Left cardiac atrium (tissue), 4 donors: ENCODE measurements around the gene MIOX. TPM values are rescaled to one million over a fixed set of nuclear protein-coding genes. Genes with fewer than 3 reads are reported as not detected.

Source experiments
- ATAC-seq, 2 donors: fragments of 200-7000 bp; cut with Tn5 transposase; one replicate each; pipeline ENCODE4 v1.9.1; 2020; ENCODE audit warnings: mild to moderate bottlenecking in 2 of 2, moderate library complexity in 2 of 2
- DNase-seq: peaks from one replicate; pipeline ENCODE4 v3.0.0-alpha.2; 2020
- intact Hi-C, 2 donors: fragments of 100-400 bp; cut with DNase I; formaldehyde crosslinking; loops; one replicate each; pipeline versions ENCODE4 v1.14.1 to v1.15.1; 2022 to 2023
- total RNA-seq, 2 donors: library from RNA; stranded (reverse); fragmentation: NEBNext Ultra II Directional; extraction: Animal tissue kit (Norgen Biotek cat#: 25700); gene quantifications; one replicate each; pipeline ENCODE4 v1.2.1, GENCODE V29; 2021
- donor health status: DM: no; HTN: yes; CAD: no.
- donor health status: DM: no; HTN: yes; CAD: no; lungs with severe emphysema.
- donor health status: DM: yes; HTN: yes; CAD: no.
- donor health status: Dilated cardiomyopathy.

Gene MIOX
- total RNA-seq, 2 donors from 2014 or later: not detected

- DNase-seq: no peak
- ATAC-seq: no peak
- intact Hi-C loops: no loop called here
These were observed 2.4 kb upstream of the MIOX start for GRCh38 chr22:50483977-50484853.

- ATAC-seq: no peak
- DNase-seq: no peak
These were observed 1.2 kb upstream of the MIOX start for GRCh38 chr22:50485221-50486131.

GRCh38 chr22:50487290-50488005 is 789 bp downstream of the MIOX start:
- intact Hi-C loops: no loop called here
- ATAC-seq: no peak
- no peak for DNase-seq

More at GRCh38 chr22:50485221-50486131, 1.2 kb upstream of the MIOX start:
- intact Hi-C loops: no loop called here

- intact Hi-C loops: no loop called here
- DNase-seq (no peak), ATAC-seq (no peak)
These were observed 1.5 kb downstream of the MIOX start for GRCh38 chr22:50488006-50488677.

GRCh38 chr22:50488886-50489285 is 2.2 kb downstream of the MIOX start:
- ATAC-seq (no peak), DNase-seq (no peak)
- intact Hi-C loops: no loop called here

- no peak for ATAC-seq
These were observed 2.9 kb downstream of the MIOX start for GRCh38 chr22:50489363-50490243.

GRCh38 chr22:50490531-50491308 is 4.1 kb downstream of the MIOX start:
- DNase-seq (no peak), ATAC-seq (no peak)
- intact Hi-C loops: no loop called here

More at GRCh38 chr22:50489363-50490243, 2.9 kb downstream of the MIOX start:
- intact Hi-C loops: no loop called here
- DNase-seq: no peak

GRCh38 chr22:50497093-50497492 is 10.4 kb downstream of the MIOX start:
- DNase-seq (no peak), ATAC-seq (no peak)
- intact Hi-C loops: no loop called here

- peak; percentile 72 to 85 for ATAC-seq
- intact Hi-C loops: no loop called here
- peak; percentile 63 for DNase-seq
These were observed 11.7 kb downstream of the MIOX start for GRCh38 chr22:50498322-50498890.

GRCh38 chr22:50500452-50500851 is 13.8 kb downstream of the MIOX start:
- no peak for DNase-seq
- intact Hi-C loops: loop anchor here in 1 of 2 donors (10.0 kb wide), 1 partner anchor 256 kb away; the partner anchor contains the start of gene TUBGCP6
- no peak for ATAC-seq

- no peak for DNase-seq
- ATAC-seq: no peak
- intact Hi-C loops: loop anchor here in 1 of 2 donors (10.0 kb wide), 1 partner anchor 257 kb away; the partner anchor contains the start of gene TUBGCP6
These were observed 15.4 kb downstream of the MIOX start for GRCh38 chr22:50502096-50502495.

GRCh38 chr22:50502628-50503474 is 16.2 kb downstream of the MIOX start:
- no peak for DNase-seq
- ATAC-seq: no peak
- intact Hi-C loops: loop anchor here in 1 of 2 donors (10.0 kb wide), 1 partner anchor 258 kb away; the partner anchor contains the start of gene TUBGCP6

GRCh38 chr22:50503475-50504145 is 17.0 kb downstream of the MIOX start:
- no peak for DNase-seq
- intact Hi-C loops: loop anchor here in 1 of 2 donors (10.0 kb wide), 1 partner anchor 259 kb away; the partner anchor contains the start of gene TUBGCP6
- no peak for ATAC-seq

GRCh38 chr22:50504369-50505211 is 17.9 kb downstream of the MIOX start:
- intact Hi-C loops: loop anchor here in 1 of 2 donors (10.0 kb wide), 1 partner anchor 260 kb away; the partner anchor contains the start of gene TUBGCP6
- DNase-seq (no peak), ATAC-seq (no peak)
